ENCODE results near the gene NDST3.
"Not testable (repeated sequence)": the region's sequence is repeated elsewhere in the genome, so short reads cannot be mapped to it uniquely, and the experiment has no call there.

Gene NDST3

GRCh38 chr4:118177126-118177525, 142.8 kb downstream of the NDST3 start:
- no peak for DNase-seq (ENCODE audit: low spot score)

DNA sequence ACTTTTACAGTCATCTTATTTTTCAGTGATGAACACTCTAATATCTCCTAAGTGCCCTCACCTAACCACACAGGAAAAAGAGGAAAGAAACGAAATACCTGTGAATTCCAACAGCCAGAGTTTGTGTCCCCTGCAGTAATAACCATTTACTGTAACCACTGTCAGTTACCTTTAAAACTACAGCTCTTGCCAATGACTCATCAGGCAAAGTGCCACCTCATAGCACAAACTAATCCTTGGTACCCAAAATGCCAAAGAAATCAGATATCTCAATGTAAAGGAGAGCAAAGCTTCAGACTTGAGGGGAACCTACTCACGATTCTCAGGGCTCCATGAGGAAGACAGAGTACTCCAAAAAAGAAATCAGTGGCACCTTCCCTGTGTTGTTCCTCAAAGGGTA, 146.5 kb downstream of the NDST3 start:
- DNase-seq (ENCODE audit: low spot score), result peak; percentile 1

- DNase-seq (ENCODE audit: low spot score), result no peak
Measured at GRCh38 chr4:118190903-118191302, 156.6 kb downstream of the NDST3 start.

GRCh38 chr4:118193421-118193820, 159.1 kb downstream of the NDST3 start:
- DNase-seq (ENCODE audit: low spot score), result no peak

DNA sequence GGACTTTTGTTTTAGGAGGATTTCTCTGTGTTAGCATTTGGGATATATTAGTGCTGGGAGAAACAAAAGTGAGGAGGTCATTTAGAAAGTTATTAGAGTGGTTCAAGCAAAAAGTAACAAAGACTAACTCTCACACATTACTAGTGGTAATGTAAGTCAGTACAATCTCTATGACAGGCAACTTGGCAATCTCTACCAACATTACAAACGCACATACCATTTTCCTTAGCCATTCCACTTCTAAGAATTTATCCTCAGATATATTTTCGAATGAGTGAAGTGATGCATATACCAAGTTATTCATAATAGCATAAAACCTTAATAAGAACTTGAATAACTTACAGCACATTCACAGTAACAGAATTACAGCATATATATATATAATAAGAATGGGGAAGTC, 172.3 kb downstream of the NDST3 start:
- DNase-seq (ENCODE audit: low spot score), result no peak

GRCh38 chr4:118213101-118213500, 178.8 kb downstream of the NDST3 start:
- DNase-seq (ENCODE audit: low spot score), result no peak

- no peak for DNase-seq (ENCODE audit: low spot score)
Measured at GRCh38 chr4:118215826-118216225, 181.5 kb downstream of the NDST3 start.

DNA sequence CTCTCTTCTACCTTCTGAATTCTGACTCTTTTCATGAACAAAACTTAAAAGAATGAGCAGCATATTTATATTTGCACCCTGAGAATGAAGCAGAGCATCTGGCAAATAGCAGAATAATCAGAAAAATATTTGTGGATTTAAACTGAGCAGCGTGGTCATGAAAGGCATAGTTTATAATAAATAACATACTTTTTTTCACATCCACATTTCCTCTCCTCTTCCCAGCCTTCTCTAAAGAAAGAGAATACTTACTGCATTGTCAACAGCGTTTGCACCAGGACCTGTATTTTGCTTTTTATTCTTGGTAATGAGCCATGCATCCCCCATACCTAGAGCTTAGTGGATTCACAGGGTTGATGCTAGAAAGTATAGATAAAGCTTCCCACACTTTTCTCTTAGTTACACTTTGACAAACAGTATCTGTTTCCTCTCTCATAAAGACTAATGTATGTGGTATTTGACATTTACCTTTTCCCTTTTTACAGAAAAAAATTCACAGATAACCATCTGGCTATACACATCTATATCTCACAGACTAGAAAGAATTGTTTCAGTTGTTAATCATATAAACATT, 187.0 kb downstream of the NDST3 start:
- DNase-seq (ENCODE audit: low spot score), result no peak

DNA sequence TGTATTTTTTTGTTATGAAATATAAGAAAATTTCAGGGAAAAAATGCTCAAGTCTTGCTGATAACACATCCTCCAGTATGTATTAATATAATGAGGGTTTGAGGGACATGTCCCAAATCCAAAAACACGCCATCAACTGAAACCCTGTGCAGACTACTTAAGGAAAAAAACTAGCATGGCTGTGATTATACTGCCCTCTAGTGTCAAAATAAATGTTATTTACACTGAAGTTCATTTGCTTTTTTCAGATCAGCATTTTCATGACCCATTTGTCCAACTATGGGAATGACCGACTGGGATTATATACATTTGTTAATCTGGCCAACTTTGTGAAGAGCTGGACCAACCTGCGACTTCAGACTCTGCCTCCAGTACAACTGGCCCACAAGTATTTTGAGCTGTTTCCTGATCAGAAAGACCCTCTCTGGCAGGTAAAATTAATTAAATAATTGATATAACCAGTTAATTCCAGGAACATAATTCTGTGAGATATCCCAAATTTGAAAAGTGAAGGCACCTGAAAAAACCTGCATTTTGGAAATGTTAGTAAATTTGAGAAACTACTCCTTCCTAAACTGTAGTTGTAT, 190.1 kb downstream of the NDST3 start:
- peak; percentile 70 for DNase-seq (ENCODE audit: low spot score)

GRCh38 chr4:118225511-118225910, 191.2 kb downstream of the NDST3 start:
- no peak for DNase-seq (ENCODE audit: low spot score)

DNA sequence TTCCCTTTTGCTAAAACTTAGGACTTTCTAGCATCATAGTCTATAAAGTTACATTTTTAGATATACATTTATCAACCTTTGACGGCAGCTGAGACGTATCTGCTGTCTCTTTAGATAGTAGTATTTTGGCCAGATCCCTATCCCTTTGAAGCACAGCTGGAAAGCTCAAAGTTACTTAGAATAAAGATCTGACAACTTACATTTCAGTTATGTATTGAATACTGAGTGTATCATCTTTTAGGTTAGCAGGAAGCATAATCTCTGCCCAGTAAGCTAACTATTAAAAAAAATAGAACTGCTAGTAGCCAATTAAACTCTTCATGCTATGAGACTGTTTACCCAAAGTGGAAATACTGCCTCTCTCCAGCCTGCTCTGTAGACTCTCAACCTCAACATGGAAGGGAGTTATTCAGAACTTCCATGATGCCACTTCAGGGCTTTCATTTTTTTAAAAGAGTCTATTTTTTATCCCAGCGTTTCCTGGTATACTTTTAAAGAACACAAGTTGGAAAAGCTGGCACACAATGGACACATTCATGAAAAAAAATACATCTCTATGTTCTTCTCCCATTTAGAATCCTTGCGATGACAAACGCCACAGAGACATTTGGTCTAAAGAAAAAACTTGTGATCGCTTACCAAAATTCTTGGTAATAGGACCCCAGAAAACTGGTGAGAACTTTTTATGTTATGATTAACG, 192.2 kb downstream of the NDST3 start:
- no peak for DNase-seq (ENCODE audit: low spot score)

GRCh38 chr4:118235566-118236120, 201.4 kb downstream of the NDST3 start:
- DNase-seq (ENCODE audit: low spot score), result no peak

DNA sequence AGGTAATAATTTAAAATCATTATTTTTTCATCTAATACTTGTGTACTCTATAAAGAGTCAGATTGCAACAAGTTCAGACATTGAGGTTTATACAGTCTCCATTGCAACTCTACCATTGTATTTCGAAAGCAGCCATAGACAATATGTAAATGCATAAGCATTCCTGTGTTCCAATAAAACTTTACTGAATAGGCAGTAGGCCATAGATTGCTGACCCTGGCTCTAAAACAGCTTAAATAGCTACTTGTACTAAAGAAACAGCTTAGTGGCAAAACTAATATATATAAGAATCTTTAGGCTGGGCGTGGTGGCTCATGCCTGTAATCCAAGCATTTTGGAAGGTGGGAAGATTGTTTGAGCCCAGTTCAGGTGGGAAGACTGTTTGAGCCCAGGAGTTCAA, 203.2 kb downstream of the NDST3 start:
- no peak for DNase-seq (ENCODE audit: low spot score)

DNA sequence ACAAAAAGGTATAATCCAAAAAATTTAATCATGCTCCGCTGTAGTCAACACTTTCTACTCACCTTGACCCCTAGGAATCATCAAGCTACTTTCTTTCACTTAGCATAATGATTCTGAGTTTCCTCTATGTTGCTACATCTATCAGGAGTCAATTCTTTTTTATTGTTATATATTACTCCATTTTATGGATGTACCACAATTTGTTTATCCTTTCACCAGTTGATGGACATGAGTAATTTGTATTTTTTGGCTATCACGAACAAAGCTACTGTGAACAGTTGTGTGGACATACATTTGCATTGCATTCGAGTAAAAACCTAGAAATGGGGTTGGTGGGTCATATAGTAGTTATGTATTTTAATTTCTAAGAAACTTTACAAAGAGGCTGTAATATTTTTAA, 215.6 kb downstream of the NDST3 start:
- no peak for DNase-seq (ENCODE audit: low spot score)

- no peak for DNase-seq (ENCODE audit: low spot score)
Measured at GRCh38 chr4:118254368-118254767, 220.1 kb downstream of the NDST3 start.

DNA sequence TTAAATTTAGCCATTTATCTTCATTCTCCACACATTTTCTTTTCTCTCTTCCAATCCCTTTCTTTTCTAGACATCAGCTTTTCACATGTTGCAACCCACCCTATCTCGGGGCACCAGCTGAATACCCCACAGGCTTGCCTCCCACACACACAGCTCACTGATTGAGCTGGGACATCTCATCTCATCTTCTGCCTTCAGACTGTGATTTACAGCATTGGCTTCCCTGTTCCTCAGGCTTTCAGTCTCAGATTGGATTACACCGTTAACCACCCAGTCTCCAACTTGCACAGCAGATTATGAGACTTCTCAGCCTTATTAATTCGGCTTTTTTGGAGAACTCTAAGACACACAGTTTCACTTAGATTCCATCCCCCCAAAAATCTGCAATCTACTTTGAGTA, 224.8 kb downstream of the NDST3 start:
- DNase-seq (ENCODE audit: low spot score), result no peak

DNA sequence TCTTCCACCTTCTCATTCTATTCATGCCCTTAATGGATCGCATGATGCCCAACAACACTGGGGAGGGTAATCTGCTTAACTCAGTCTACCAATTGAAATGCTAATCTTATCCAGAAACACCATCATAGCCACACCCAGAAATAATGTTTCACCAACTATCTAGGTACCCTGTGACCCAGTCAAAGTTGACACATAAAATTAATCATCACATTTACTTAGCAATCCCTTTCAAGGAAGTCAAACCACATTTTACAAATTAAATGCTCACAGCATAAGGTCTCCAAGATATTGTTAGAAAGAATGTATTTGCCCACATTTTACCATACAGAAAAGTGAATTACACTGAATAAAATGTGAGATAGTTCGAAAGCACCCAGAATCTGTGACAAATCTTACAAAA, 226.0 kb downstream of the NDST3 start:
- no peak for DNase-seq (ENCODE audit: low spot score)

- no peak for DNase-seq (ENCODE audit: low spot score)
Measured at GRCh38 chr4:118264096-118264495, 229.8 kb downstream of the NDST3 start.

DNA sequence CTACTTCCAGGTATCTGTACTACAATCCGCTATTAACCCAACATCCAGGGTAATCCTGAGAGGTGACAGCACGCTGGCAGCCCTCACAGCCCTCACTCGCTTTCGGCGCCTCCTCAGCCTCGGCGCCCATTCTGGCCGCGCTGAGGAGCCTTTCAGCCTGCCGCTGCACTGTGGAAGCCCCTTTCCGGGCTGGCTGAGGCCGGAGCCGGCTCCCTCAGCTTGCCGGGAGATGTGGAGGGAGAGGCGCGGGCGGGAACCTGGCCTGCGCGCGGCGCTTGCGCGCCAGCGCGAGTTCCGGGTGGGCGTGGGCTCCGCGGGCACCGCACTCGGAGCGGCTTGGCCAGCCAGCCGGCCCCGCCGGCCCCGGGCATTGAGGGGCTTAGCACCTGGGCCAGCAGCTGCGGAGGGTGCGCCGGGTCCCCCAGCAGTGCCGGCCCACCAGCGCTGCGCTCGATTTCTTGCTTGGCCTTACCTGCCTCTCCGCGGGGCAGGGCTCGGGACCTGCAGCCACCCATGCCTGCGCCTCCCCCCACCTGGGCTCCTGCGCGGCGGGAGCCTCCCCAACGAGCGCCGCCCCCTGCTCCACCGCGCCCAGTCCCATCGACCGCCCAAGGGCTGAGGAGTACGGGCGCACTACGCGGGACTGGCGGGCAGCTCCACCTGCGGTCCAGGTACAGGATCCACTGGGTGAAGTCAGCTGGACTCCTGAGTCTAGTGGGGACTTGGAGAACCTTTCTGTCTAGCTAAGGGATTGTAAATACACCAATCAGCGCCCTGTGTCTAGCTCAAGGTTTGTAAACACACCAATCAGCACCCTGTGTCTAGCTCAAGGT, 231.2 kb downstream of the NDST3 start:
- peak; percentile 12 for DNase-seq (ENCODE audit: low spot score)

GRCh38 chr4:118266145-118266496, 231.8 kb downstream of the NDST3 start:
- not testable (repeated sequence) for DNase-seq (ENCODE audit: low spot score)

DNA sequence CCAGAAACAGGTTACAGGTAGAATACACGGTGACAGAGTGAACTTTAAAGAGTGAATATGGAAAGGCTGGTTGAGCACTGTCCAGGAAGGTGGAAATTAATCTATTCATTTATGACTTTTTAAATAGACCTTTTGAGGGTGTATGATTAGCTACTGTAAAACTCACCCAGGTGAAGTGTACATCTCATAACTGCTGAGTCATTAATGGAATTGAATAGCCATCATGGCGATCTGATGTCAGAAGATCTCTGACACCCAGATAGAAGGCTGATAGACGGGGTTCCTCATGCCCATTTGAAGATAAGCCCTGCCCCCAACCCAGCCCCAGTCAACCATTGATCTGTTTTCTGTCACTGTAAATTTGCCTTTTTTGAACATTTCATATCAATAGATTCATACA, 234.5 kb downstream of the NDST3 start:
- DNase-seq (ENCODE audit: low spot score), result no peak

DNA sequence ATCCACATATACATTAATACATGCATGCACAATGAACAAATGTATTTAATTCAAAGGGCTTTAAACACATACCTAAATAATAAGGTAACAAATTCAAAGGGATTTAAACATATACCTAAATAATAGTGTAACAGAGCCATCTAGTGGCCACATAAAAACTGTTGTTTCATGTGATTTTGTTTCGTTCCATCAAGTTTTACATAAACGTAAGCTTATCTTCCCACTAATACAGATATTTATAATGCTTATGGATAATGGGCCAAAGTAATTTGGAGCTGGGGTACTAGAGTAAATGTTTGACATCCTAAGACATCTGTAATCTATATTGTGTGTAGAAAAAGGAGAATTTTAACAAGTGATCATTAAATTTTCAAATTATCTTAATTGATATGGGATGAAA, 236.2 kb downstream of the NDST3 start:
- DNase-seq (ENCODE audit: low spot score), result peak; percentile 56

GRCh38 chr4:118271788-118272187, 237.5 kb downstream of the NDST3 start:
- no peak for DNase-seq (ENCODE audit: low spot score)
